Type B pancreatic cell (in vitro differentiated cells): ENCODE measurements around the gene SLC12A4. TPM values are rescaled to one million over a fixed set of nuclear protein-coding genes. Genes with fewer than 3 reads are reported as not detected.
"Not testable (repeated sequence)": the region's sequence is repeated elsewhere in the genome, so short reads cannot be mapped to it uniquely, and the experiment has no call there.

Experiments
- DNase-seq: peaks from one replicate; pipeline ENCODE4 v3.0.0; 2021; ENCODE audit warnings: mixed read lengths; ENCODE audit not compliant: unreplicated experiment; ENCODE audit errors: extremely low spot score
- H3K27ac Mint-ChIP-seq: 2 replicates; pipeline ENCODE4 v1.8.0; 2021; ENCODE audit warnings: mild to moderate bottlenecking, mixed read lengths
- H3K27me3 Mint-ChIP-seq: 2 replicates; pipeline ENCODE4 v1.8.0; 2021; ENCODE audit warnings: mixed read lengths
- H3K36me3 Mint-ChIP-seq: 2 replicates; pipeline ENCODE4 v1.8.0; 2021; ENCODE audit warnings: mixed read lengths
- H3K4me1 Mint-ChIP-seq: one replicate; pipeline ENCODE4 v1.8.0; 2021; ENCODE audit warnings: mixed read lengths; ENCODE audit not compliant: unreplicated experiment
- H3K4me3 Mint-ChIP-seq: 2 replicates; pipeline ENCODE4 v1.8.0; 2021; ENCODE audit warnings: mild to moderate bottlenecking, mixed read lengths
- H3K9me3 Mint-ChIP-seq: 2 replicates; pipeline ENCODE4 v1.8.0; 2021; ENCODE audit warnings: mixed read lengths
- total RNA-seq: library from RNA; stranded (reverse); gene quantifications from 2 replicates; pipeline ENCODE4 v1.2.1, GENCODE V29; 2021; ENCODE audit warnings: low replicate concordance
- TF ChIP-seq, protein P1 (sequence below): fragments of 200-600 bp; sonication (generic); conservative IDR thresholded peaks from 2 replicates; pipeline ENCODE4 v1.5.0; 2021; ENCODE audit warnings: antibody characterized with exemption, mild to moderate bottlenecking

Gene SLC12A4
- total RNA-seq, 1 donor from 2014 or later, result 48.1 TPM

DNA sequence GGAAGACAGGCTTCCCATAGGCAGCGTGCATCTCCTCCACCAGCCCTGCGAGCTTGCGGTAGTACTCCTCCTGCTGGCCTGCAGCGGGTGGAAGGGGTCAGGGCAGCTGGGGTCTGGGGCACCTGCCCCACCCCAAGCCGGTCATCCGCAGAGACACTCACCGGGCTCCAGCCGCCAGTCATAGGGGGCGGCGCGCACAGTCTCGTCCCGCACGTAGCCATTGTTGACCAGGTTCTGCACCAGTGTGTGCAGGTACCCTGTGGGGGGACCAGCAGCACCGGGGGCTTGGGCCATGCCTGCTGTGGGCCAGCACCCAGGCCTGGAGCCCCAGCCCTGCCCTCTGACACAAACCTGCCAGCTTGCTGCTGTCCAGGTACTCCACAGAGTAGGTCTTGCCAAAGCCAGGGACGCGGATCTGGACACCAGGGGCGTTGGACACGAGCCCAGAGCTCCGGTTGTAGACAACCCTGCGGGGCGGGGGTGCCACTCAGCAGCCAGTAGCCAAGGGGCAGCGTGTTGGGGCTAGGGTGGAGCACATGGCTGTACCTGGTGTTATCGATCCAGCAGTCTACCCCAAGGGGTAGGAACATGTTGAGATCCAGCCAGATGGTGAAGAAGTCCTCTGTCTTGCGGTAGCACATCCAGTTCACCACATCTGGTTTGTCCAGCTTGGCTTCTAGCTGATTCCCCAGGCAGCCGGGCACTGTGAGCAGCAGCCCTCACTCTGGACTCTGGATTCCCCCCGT, 25.8 kb downstream of the SLC12A4 start:
- TF ChIP-seq, protein P1, sequence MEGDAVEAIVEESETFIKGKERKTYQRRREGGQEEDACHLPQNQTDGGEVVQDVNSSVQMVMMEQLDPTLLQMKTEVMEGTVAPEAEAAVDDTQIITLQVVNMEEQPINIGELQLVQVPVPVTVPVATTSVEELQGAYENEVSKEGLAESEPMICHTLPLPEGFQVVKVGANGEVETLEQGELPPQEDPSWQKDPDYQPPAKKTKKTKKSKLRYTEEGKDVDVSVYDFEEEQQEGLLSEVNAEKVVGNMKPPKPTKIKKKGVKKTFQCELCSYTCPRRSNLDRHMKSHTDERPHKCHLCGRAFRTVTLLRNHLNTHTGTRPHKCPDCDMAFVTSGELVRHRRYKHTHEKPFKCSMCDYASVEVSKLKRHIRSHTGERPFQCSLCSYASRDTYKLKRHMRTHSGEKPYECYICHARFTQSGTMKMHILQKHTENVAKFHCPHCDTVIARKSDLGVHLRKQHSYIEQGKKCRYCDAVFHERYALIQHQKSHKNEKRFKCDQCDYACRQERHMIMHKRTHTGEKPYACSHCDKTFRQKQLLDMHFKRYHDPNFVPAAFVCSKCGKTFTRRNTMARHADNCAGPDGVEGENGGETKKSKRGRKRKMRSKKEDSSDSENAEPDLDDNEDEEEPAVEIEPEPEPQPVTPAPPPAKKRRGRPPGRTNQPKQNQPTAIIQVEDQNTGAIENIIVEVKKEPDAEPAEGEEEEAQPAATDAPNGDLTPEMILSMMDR, result no peak
- Mint-ChIP-seq H3K36me3 (no peaks in the 10 kb centered on the region), H3K27me3 (no peaks in the 10 kb centered on the region), H3K27ac (no peak overlapping the region), H3K4me1 (peaks cover 3% of the 10 kb centered on the region), H3K9me3 (no peaks in the 10 kb centered on the region), H3K4me3 (no peak overlapping the region)
- DNase-seq, result no peak

- TF ChIP-seq, protein P1, result peak; percentile 82
- Mint-ChIP-seq H3K27me3 (no peaks in the 10 kb centered on the region), H3K36me3 (no peaks in the 10 kb centered on the region), H3K27ac (no peak overlapping the region), H3K4me1 (peaks cover 6% of the 10 kb centered on the region), H3K9me3 (no peaks in the 10 kb centered on the region), H3K4me3 (no peak overlapping the region)
- no peak for DNase-seq
Measured at GRCh38 chr16:67942200-67942509, 26.3 kb downstream of the SLC12A4 start.

- Mint-ChIP-seq H3K4me3 (no peak overlapping the region), H3K36me3 (no peaks in the 10 kb centered on the region), H3K4me1 (peaks cover 11% of the 10 kb centered on the region), H3K9me3 (no peaks in the 10 kb centered on the region), H3K27ac (no peak overlapping the region), H3K27me3 (no peaks in the 10 kb centered on the region)
- no peak for DNase-seq
- TF ChIP-seq, protein P1, result no peak
Measured at GRCh38 chr16:67941469-67942199, 26.8 kb downstream of the SLC12A4 start.

GRCh38 chr16:67940446-67941089, 27.9 kb downstream of the SLC12A4 start:
- TF ChIP-seq, protein P1, result no peak
- Mint-ChIP-seq H3K27ac (no peak overlapping the region), H3K4me3 (no peak overlapping the region), H3K4me1 (peaks cover 11% of the 10 kb centered on the region), H3K36me3 (peaks cover 3% of the 10 kb centered on the region), H3K9me3 (no peaks in the 10 kb centered on the region), H3K27me3 (peaks cover 2% of the 10 kb centered on the region)
- no peak for DNase-seq

DNA sequence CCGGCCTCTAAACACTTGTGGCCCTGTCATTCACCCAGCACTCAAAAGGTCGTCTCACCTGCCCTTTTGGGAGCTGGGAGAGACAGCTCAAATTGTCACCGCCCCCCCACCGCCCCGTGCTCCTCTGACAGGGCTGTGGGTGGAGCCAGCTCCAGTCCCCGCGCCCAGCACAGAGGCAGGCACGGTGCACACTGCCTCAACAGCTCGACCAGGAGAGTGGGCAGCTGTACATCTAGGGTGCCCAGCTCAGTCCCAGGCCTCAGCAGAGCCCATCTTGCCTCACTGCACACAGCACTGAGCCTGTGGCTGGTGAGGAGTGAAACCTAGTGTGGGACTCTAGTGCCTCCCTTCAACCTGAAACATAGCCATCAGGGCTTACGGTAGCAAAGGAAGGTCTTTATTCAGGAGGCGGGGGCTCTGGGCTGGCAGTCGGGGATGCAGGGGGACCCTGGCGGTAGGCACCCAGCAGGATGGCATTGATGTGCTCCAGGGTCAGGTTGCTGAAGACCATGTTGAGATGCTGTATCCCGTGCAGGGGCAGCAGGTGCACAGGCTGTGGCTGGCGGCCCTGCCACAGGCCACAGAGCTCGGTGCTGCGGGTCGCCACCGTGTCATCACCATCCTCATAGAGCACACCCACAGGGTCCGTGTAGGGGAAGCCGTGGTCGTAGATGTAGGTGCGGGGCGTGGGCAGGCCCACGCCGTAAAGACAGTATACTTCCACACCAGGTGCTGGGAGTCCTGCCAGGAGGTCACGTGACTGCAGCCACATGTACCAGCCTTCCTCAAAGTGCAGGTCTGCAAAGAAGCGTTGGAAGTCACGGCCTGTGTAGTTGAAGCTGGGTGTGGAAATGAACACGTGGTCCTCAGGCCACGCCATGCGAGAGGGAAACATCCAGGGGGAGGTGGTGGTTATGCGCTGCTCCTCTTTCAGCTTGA, 28.7 kb downstream of the SLC12A4 start:
- peaks cover 19% of the 10 kb centered on the region for H3K4me1 Mint-ChIP-seq
- H3K27ac Mint-ChIP-seq, result no peak overlapping the region
- DNase-seq, result no peak
- peaks cover 3% of the 10 kb centered on the region for H3K36me3 Mint-ChIP-seq
- peaks cover 2% of the 10 kb centered on the region for H3K27me3 Mint-ChIP-seq
- H3K9me3 Mint-ChIP-seq, result no peaks in the 10 kb centered on the region
- TF ChIP-seq, protein P1, result no peak
- no peak overlapping the region for H3K4me3 Mint-ChIP-seq

GRCh38 chr16:67937713-67938112, 30.7 kb downstream of the SLC12A4 start:
- H3K9me3 Mint-ChIP-seq, H3K27me3 Mint-ChIP-seq, DNase-seq, H3K36me3 Mint-ChIP-seq, H3K27ac Mint-ChIP-seq: not testable (repeated sequence)
- H3K4me1 Mint-ChIP-seq, result peaks cover 21% of the 10 kb centered on the region
- peak overlapping the region; percentile 100 for H3K4me3 Mint-ChIP-seq
